GM11168 (cell line): ENCODE results near the gene SLC38A11.

Experiments used
- in situ Hi-C: fragments of 300-500 bp; cut with MboI; formaldehyde crosslinking; loops from one replicate; pipeline ENCODE4 v1.12.0; 2022; ENCODE audit warnings: low sequenced_read_pairs; ENCODE audit not compliant: unreplicated experiment

SLC38A11 gene

DNA sequence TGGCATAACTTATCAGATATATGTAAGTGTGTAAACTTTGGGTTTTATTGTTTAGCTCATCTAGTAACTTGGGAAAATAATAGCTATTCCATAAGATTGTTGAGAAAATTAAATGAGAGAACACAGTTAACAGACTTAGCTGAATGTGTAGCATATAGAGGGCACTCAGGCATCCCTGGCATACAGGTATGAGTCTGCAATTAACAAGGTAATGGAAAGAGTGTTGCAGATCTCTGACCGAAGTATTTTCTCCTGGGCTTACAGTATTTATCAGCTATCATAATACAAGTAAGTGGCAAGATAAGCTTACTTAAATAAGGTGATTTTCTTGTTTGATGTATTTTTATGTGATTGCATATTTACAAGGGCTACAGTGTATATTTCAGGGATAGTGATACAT lies 105.8 kb downstream of the SLC38A11 start:
- in situ Hi-C loops = no loop called here

DNA sequence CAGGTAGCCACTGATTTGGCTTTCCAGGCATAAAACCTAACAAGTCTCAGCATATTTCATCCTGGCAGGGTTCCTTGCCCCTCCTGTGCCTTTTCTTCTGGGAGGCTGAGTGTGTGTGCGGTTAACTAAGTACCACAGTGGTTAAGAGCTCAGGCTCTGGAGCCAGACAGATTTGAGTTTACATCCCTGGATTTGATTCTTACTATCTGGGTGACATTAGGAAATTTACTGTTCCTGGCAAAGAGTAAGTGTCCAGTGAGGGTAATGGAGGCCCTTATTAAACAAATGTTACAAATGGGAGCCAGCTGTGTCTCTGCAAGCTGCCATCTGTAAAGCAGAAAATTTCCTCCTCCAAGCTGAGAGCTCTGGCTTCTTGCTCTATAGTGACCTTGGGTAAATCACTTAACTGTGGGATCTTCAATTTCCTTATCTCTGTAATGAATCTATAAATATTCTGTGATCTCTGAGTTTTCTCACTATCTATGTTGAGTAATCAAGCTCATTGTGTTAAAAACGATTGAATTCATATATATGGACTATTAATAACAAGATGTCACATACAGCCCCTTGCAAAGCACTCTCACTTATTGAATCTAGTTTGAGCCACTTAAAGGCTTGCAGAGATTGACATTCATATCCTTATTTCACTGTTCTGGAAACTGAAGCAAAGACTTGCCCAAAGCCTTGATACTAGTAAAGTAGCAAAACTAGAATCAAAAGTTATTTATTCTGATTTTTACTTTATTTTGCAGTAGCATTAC lies 107.2 kb downstream of the SLC38A11 start:
- in situ Hi-C loops = no loop called here

DNA sequence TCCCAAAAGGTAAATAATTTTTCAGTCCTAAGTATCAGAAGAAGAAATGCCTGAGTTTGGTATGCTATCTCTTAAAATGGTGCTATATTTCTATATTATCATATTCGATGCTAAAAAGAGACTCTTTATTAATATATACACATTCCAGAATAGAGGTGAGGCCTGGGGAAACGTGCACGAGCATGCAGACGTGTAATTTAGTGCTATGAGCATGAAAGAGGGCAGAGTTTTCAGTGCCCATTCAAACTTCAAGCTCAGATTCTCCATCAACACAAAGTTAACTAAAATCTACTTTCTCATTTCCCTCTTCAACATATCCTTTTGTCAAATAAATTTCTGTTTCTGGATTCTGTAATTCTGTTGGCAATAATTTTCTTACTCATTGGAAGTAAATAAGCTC lies 108.0 kb downstream of the SLC38A11 start:
- in situ Hi-C loops = no loop called here

DNA sequence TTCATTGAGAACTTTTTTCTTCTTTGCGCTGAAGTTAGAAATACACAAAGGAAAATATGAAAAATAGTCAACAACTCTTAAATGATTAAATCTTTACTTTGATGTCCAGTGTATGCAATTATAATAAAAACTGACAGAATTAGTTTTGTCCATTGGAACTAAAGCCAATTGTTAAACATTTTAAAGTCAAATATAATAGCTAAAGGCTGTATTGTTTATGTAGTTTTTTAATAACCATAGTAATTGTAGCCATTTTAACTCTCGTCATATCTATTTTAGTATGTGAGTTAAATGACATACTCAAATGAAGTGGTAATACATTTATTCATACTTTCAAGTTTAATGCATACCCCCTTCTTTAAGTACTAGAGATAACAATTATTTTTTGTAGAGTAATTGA lies 109.0 kb downstream of the SLC38A11 start:
- in situ Hi-C loops = no loop called here
